NCI-H2081 (cell line): ENCODE data around the gene TPSB2.
"Not testable (repeated sequence)": the region's sequence is repeated elsewhere in the genome, so short reads cannot be mapped to it uniquely, and the experiment has no call there.

ENCODE experiments used
- DNase-seq, 2 experiments: peaks; one replicate each; lab custom pipeline; 2025; lab: John Stamatoyannopoulos, UW

TPSB2 gene

DNA sequence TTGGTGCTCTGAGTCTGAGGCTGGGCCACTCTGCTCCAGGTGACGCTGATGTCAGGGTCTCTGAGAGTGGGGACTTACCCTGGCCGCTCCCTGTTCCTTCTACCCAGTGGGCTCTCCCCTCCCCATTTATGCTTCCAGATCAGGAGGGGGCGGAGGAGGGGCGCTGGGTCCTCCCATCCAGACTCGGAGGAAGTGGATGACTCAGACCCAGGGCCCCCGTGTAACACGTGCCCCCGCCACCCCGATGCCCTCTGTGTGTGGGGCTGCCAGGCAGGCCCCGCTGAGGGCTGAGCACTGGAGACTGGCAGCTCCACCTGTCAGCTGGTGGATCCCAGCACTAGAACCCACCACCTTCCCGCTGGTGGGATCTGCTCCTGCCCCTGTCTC, at the start of gene TPSB2:
Gene TPSB2 (minus strand): TSS at position 101 of the 387 bp plus-strand sequence. CDS start 233 bp downstream, outside the sequence.
- DNase-seq: not testable (repeated sequence)

DNA sequence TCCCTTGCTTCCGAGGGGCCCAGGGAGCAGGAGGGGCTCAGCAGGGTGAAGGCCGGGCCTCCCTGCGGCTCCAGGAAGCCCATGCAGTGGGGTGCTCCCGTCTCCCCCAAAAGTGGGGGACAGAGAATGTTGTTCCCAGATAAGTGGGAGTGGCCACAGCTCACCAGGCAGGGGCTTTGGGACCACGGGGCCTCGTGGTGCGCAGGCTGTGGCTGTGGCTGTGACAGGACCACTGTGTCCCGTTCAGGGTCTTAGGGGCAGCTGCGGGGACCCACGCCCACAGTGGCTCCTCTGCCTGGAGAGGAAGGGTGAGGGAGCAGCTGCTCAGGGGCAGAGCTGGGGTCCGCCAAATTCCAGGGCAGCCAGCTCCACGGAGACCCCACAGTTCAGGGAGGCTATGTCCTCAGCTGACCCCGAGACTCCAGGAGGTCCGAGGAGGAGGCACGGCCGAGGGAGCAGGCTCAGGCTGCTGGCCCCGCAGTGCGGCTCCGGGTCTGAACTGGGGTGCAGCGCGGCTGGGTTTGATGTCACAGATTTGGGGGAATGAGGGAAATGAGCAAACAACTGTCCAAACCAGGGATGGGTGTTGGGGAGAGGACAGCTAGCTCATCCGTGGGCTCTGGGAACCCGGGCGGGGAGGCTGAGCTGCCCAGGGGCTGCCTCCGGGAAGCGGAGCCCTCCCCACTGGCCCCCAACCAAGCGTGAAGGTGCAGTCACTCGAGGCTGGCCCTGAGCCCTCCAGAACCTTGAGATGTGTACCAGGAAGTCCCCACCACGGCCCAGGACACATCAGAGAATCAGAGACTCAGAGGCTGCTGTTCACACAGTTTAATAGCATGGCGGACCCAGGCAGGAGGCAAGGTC, 49.3 kb upstream of the TPSB2 start:
- no peak for DNase-seq

DNA sequence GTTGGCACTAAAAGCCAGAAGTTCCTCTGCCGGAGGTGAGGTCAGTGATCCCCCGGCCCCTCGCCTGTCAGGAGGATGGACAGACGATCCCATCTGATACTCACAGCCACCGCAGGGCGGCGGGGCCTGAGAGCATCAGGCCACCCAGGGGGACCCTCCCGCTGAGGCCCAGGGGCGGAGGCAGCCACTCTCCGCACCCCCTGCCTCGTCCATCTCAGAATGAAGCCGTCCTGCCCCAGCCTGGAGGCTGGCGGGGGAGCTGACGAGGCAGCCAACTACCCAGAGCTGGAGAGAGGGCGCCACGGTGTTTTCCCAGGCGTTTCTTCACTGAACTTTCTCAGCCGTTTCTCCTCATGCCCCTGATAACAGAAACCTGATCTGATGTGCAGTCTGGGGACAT, 48.5 kb upstream of the TPSB2 start:
- DNase-seq: no peak

DNA sequence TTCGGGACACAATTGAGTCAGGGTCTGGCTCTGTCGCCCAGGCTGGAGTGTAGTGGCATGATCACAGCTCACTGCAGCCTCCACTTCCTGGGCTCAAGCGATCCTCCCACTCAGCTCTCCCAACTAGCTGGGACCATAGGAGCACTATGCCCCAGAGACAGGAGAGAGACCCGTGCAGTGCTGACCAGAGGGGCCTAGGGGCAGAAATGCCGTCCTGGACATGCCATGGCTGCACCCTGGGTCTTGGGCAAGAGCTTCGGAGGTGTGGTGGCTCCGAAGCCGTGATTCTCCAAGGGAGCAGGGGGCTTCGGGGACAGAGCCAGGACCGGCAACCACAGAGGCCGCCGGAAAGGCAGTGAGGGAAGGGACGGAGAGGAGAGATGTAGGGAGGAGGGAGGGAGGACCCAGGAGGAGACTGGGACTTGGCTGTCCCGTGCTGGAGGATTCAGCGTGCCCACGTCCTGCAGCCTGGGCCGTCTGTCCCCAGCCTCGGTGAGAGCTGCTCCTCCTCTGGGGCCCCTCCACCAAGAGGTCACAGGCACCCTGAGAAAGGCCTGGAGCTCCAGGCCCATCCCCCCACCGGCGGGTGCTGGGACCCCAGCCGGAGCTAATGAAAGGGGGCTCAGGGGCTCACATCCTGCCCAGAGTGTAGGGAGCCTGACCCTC, 47.8 kb upstream of the TPSB2 start:
- DNase-seq: no peak

DNA sequence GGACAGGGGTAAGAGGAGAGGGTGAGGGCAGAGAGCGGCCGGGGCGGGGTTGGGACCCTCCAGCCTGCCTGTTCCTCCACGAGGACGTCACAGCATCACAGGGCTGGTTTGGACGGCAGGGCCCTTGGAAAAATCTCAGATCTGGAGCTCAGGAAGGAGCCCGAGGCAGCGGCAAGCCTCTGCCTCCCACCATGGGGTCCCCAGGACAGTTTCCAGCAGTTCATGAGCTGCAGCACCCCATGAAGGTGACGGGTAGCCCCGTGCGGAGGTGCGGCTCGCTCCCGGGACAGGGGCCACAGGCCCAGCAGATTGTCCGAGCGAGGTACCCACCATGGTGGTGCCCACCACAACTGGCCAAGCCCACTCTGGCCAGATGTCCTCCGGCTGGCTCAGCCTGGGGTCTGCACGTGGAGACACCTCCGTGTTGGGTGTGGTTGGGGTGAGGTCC, 47.2 kb upstream of the TPSB2 start:
- no peak for DNase-seq

DNA sequence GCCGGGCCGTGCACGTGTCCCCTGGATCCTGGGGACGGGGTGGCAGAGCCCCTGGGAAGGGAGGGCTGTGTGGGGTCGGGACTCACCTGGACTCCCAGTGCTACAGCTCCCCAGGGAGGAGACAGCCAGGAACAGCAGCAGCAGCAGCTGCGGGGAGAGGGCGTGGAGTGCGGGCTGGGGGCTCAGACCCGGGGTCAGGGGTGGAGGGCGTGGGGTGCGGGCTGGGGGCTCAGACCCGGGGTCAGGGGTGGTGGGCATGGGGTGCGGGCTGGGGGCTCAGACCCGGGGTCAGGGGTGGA, 46.5 kb upstream of the TPSB2 start:
- DNase-seq: no peak

DNA sequence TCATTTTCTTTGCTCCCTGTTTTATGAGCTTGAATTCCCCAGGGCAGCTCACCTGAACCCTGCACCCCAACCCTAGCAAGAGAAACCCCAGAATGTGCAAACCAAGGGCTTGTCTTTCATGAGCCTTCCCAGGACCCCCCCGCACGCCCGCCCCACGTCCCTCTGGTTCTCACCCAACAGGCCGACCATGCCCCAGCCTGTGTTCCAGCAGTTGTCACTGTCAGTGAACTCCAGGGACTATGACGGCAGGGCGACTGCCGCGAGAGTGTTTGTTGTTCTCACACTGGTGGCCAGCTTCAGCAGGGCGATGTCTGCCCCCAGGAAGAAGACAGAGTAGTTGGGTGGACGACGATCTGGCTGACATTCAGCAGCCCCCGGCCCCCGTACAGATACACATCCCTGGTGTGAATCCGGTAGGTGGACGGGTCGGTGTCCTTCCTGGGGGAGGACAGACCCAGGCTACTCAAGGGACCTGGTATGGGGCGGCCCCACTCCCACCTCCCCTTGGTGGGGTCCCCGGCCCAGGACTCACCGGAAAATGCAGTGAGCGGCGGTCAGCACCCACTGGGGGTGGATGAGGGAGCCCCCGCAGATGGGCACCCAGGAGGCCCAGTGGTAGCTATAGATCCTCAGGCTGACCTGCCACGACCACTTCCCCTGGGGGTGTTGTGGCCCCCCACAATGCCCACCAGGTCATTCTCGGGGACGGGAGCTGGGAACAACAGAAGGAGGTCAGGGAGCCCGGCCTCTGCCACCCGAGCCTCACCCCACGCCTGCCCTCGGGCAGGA, 46.0 kb upstream of the TPSB2 start:
- no peak for DNase-seq

DNA sequence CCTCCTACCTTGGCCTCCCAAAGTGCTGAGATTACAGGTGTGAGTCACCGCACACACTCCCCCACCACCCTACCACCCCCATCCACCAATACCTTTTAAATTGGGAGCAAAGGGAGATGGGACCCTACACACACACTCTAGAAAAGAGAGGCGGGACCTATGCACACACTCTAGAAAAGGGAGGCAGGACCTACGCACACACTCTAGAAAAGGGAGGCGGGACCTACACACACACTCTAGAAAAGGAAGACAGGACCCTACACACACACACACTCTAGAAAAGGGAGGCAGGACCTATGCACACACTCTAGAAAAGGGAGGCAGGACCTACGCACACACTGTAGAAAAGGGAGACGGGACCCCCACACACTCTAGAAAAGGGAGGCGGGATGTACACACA, 44.8 kb upstream of the TPSB2 start:
- no peak for DNase-seq

DNA sequence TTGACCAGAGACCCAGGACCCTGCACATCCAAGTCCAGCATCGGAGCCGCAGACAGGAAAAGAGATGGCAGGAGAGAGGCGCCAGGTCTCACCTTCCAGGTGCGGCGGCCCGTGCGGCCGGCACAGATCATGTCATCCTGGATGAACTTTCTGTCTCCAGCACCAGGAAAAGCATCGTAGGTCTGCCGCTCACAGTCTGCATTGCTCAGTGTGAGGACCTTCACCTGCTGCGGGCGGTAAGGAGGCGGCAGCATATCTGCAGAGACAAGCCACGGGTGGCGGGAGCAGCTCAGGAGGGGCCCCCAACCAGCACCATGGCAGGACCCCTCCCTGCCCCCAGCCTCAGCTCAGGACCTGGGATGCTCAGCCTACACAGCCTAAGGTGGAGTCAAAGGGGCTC, 43.8 kb upstream of the TPSB2 start:
- no peak for DNase-seq

DNA sequence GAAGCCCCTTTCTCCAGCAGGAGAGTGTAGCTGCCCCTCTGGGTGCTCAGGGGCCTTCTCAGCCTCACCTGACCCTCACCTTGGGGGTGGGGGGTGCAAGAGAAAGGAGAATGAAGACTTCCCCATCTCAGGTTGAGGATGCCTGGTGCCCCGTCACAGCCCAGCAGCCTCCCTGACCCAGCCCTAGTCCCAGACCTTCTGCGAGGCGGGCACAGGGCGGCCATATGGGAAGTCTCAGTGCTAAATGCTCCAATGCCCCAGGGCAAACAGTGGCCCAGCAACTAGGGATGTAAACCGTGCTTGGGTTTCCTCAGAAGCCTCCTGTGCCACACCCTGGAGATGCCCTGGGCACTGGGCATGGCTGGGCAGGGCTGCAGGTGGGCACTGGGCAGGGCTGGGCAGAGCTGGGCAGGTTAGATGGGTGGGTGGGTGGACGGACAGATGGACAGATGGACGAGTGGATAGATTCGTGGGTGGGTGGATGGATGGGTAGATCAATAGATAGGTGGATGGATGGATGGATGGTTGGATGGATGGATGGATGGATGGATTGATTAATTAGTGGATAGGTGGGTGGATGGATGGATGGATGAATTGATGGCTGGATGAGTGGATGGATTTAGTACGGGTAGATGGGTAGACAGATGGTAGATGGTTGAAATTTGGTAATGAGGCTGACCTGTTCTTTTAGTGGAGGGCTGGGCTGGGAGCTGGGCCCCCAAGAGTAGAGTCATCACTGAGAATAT, 42.6 kb upstream of the TPSB2 start:
- DNase-seq: no peak

DNA sequence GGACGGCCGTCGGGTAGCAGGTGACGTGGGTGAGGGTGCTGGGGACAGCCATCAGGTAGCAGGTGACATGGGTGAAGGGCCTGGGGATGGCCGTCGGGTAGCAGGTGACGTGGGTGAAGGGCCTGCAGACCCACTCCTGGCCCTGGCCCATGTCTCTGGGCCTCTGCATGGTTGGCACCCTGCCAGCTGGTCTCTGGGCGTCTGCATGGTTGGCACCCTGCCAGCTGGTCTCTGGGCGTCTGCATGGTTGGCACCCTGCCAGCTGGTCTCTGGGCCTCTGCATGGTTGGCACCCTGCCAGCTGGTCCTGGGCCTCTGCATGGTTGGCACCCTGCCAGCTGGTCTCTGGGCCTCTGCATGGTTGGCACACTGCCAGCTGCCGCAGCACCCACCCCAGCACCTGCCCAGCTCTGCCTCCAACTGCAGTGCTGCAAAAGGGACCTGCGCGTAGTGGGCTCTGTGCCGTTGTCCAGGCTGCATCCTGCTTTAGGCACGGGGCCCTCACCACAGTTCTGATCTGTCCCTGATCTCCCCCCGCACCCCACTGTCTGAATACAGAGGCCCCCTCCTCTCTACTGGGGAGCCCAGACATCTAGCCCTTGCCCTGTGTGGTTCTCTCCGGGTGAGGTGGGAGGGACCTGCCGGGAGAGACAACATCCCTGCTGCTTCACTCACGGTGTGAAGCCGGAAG, 41.9 kb upstream of the TPSB2 start:
- peak; percentile 85 to 90 for DNase-seq

DNA sequence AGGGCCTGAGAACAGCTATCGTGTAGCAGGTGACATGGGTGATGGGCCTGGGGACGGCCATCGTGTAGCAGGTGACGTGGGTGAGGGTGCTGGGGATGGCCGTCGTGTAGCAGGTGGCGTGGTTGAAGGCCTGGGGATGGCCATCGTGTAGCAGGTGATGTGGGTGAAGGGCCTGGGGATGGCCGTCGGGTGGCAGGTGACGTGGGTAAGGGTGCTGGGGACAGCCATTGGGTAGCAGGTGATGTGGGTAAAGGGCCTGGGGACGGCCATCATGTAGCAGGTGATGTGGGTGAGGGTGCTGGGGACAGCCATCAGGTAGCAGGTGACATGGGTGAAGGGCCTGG, 41.4 kb upstream of the TPSB2 start:
- no peak for DNase-seq

DNA sequence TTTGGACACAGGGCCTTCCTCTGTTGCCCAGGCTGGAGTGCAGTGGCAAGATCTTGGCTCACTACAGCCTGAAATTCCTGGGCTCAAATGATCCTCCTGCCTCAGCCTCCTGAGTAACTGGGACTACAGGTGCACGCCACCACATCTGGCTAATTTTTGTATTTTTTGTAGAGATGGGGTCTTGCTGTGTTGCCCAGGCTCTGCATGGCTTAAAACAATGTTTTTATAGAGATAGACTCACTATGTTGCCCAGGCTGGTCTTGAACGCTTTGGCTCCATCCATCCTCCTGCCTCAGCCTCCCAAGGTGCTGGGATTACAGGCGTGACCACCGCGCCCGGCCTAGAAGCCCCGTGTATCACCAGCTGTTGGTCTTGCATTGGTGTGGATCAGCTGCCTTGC, 39.4 kb upstream of the TPSB2 start:
- DNase-seq: not testable (repeated sequence)

DNA sequence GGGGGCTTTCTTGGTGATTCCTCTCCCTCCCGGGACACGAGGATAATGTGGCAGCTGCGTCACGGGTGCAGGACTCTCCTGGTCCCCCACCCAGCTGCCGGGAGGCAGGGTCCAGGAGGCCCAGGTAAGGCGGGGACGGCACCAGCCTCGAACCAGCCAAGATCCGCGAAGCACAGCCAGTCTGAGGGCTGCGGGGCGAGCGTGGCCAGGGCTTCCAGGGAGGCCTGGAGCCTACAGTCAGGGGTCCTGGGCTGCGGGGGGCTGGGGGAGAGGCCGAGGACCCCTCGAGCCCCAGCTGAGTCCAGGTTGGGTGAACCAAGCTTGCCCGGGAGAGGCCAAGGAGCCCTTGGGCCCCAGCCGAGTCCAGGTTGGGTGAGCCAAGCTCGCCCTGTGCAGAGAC, 35.8 kb upstream of the TPSB2 start:
- no peak for DNase-seq

DNA sequence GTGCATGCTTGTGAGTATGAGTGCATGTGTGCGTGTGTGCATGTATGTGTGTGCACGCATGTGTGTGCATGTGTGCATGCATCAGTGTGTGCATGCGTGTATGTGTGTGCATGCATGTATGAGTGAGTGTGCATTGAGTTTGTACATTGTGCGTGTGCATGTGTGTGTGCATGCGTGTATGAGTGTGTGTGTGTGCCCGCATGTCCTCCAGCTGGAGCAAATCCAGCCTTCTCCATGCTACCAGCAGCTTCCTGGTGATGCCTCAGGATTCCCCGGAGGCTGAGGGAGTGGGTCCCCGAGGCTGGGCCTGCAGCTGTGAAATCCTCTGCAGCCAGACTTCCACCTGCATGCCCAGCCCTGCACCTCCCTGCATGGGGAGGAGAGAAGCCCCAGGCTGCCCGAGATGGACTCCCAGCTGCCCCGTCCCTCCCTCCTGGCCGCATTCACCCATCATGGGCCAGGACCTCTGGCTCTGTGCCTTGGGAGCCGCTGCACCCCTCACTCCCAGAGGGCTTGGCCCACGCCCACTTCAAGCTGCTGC, 35.2 kb upstream of the TPSB2 start:
- DNase-seq: no peak

DNA sequence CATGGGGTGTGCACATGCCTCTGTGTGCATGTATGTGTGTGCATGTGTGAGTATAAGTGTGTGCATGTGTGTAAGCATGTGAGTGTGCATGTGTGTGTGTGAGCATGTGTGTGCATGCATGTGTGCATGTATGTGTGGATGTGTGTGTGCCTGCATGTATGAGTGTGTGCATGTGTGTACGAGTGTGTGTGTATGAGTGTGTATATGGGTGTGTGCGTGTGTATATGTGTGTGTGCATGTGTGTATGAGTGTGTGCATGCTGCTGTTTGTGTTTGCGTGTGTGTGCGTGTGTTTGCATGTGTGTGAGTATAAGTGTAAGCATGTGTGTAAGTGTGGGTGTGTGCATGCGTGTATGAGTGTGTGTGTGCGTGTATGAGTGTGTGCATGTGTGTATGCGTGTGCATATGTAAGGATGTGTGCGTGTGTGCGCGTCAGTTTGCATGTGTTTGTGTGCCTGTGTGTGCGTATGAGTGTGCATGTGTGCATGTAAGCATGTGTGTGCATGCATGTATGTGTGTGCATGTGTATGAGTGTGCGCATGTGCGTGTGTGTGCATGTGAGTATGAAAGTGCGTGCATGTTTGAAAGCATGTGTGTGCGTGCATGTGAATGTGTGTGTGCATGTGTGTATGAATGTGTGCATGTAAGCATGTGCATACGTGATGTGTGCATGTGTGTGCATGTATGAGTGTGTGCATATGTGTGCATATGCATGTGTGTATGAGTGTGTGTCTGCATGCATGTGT, 34.5 kb upstream of the TPSB2 start:
- DNase-seq: no peak

DNA sequence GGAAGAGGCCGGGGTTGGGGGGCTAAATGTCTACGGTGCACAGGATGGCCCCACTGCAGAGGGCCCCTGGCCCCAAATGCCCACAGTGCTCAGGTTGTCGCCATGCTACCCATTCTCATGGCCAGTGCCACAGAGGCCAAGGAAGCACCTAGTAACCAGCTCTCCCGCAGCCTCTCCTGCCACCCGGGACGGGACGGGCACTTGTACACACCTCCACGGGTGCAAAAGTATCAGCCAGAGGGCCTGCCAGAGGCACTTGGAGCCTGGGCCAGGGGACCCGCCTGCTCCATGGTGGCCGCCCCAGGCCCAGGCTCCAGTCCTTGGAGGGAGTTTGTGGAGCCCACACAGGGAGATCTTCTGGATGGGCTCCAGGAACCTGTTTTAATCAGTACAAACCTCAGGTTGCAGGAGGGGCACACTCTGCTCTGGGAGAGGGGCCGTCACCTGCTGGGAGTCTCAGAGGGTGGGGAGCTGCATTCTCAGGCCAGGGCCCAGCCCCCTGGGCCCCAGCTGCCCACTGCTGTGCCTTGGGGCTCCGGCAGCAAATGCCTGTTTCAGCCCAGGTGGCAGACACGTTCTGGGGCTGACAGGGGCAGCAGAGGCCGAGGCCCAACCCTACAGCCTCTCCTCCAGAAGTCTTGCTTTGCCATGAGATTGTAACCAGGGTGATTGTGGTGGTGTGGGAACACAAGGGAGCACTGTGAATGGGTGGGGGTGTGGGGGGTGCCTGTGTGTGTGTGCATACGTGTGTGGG, 33.8 kb upstream of the TPSB2 start:
- DNase-seq: no peak

DNA sequence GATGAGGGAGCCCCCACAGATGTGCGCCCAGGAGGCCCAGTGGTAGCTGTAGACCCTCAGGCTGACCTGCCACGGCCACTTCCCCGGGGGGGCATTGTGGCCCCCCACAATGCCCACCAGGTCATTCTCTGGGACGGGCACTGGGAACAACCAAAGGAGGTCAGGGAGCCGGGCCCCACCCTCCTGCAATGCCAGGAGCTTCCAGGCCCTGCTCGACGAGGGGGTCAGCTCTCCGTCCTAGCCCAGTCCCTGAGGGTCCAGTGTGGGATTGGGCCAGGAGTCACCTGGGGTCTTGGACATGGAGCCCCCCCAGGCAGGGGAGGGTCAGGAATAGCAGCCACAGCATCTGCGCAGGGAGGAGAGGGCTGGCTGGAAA, 32.9 kb upstream of the TPSB2 start:
- DNase-seq: no peak

DNA sequence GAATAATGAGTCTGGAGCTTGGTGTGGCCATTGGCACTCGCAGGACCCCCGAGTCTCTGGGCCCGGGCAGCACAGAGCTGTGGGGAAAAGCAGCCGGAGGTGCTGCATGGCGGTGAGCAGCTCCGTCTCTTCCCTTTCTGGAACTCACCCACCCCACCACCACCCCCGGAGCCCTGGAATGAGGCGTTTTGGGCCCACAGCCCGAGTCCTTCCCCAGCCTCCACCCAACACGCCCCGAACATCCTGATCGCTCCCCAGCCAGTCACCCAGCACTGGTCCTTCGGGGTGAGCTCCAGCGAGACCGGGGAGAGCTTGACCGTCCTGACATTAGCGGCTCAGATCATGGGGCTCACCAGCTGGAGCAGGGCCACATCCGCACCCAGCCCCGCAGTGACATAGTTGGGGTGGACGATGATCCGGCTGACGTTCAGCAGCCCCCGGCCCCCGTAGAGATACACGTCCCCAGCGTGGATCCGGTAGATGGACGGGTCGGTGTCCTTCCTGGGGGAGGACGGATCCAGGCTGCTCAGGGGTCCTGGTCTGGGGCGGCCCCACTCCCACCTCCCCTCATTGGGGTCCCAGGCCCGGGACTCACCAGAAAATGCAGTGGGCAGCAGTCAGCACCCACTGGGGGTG, 32.3 kb upstream of the TPSB2 start:
- no peak for DNase-seq
